ENCODE results near the gene EIF4EBP2.

EIF4EBP2 gene

GRCh38 chr10:70459774-70460490 lies 56.0 kb downstream of the EIF4EBP2 start:
- no peak for DNase-seq (ENCODE audit: low read depth in 2 of 2)

DNA sequence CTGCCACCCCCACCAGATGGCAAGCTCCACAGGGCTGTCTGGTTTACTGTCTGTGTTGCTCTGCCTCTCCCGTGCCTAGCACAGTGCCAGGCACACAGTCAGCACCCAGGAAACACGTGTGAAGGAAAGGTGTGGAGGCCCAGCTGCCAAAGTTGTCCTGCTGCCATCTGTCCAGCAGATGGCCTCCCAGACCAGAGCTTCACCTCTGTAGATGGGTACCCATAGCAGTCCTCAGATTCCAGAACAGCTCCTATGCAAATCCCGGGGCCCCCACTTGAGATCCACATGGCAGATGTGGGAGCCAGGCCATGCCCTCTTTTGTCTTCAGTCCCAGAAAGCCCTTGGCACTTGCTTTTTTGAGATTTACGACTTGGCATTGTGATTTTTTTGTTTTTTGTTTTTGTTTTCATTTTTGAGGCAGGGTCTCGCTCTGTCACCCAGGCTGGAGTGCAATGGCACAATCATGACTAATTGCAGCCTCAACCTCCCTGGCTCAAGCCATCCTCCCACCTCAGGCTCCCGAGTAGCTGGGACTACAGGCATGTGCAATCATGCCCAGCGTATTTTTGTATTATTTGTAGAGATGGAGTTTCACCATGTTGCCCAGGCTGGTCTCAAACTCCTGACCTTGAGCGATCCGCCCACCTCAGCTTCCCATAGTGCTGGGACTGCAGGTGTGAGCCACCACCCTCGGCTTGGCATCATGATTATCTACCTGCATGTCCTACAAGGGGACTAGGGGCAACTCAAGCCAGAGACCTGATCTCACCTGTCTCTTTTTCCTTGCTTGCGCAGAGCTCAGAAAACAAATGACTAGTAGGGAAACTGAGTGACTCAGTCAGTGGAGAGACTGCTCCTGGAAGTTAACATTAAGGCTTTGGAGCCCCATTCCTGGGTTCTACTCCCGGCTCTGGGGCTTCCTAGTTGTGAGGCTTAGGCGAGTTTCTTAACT lies 57.7 kb downstream of the EIF4EBP2 start:
- DNase-seq (ENCODE audit: low read depth in 2 of 2): no peak

- no peak for DNase-seq (ENCODE audit: low read depth in 2 of 2)
Measured at GRCh38 chr10:70462349-70462984, 58.5 kb downstream of the EIF4EBP2 start.

DNA sequence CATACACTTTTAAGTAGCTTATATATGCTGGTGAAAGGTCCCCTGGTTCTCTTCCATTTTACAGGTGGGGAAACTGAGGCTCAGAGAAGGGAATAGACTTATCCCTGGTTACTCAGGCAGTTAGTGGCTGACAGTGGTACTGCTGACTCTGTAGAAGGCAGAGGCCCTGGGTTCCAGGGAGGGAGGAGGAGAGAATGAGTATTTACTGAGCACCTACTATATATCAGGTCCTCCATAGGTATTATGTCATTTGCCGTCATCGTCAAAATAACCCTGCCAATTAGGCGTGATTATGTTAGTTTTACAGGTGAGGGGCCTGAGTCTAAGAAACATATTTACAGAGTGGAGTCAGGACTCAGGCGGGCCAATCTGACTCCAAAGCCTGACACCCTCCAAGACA lies 61.3 kb downstream of the EIF4EBP2 start:
- DNase-seq (ENCODE audit: low read depth in 2 of 2): no peak

DNA sequence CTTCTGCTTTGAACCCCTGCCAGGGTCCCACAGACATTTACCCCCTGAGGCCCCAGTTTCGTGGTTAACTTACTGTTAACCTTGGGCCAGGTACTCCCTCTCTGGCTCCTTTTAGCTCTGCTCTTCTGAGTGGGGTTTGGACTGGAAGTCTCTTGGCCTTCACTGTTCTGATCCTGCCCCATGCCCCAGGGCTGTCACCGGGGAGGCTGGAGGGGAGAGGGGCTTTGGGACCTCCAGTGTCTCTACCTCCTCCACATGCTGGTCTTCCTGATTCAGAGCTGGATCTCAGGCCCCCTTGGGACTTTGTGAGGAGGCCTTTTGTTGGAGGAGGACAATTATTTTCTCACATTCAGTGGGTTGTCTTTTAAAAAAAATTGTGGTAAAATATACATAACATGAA lies 61.9 kb downstream of the EIF4EBP2 start:
- no peak for DNase-seq (ENCODE audit: low read depth in 2 of 2)

DNA sequence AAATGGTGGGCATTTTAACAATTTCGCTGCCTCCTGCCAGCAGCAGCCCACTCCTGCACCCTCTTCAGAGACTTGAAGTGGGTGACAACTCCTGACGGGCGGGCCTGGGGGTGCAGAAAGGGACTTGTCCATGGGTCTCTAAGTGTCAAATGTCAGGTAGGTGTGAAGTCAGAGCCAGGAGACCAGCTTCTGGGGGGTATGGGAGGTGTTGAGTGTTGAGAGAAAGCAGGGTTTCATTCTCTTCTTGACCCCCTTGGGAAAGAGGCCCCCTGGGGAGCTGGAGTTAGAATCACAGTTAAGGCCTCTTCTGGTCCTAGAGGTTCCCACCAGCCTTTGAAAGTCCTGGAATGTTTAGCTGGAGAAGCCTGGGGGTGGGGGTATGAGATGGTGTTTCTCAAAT lies 63.0 kb downstream of the EIF4EBP2 start:
- no peak for DNase-seq (ENCODE audit: low read depth in 2 of 2)

DNA sequence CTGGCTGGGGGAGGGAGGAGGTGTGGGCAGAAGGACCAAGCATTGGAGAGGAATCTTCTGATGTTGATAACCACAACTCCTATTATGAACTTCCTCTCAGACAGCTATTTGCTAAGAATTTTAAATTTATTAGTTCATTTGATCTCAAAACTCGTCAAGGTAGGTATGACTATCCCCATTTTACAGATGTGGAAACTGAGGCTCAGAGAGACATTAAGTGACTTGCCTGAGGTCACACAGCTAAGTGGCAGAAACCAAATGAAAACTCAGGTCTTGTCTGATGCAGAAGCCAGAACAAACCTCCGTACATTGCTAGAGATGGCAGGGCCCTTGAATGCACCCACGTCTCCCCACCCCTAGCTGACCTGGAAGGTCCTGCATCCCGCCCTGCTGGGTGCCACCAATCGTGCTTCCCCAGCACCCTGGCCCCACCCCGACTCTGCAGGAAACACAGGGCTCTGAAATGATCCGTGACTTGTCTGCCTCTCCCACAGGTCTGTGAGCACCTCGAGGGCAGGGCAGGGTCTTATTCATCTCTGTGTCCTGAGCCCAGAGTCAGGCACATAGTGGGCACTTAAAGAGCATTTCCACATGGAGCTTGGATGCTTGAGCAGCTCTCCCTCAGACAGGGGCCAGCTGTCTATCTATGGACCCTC lies 69.0 kb downstream of the EIF4EBP2 start:
- no peak for DNase-seq (ENCODE audit: low read depth in 2 of 2)

DNA sequence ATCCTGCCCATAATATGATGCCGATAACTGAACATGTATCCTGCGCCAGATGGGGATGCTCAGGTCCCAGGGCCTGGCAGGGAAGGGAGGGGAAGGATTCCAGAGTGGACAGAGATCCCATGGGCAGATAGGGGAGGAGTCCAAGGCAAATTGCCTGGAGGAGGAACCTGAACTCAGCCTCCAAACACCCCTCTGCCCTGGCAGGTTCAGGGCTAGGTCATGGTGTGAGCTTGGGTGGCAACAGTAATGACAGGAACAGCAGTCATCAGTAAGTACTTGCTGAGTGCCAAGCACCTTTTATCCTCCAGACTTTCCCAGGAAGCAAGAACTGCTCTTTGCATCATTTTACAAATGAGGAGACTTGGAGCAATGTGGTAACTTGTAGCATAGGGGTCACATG lies 70.8 kb downstream of the EIF4EBP2 start:
- DNase-seq (ENCODE audit: low read depth in 2 of 2): no peak

GRCh38 chr10:70475661-70476060 lies 71.7 kb downstream of the EIF4EBP2 start:
- no peak for DNase-seq (ENCODE audit: low read depth in 2 of 2)

- no peak for DNase-seq (ENCODE audit: low read depth in 2 of 2)
Measured at GRCh38 chr10:70476249-70477035, 72.5 kb downstream of the EIF4EBP2 start.

DNA sequence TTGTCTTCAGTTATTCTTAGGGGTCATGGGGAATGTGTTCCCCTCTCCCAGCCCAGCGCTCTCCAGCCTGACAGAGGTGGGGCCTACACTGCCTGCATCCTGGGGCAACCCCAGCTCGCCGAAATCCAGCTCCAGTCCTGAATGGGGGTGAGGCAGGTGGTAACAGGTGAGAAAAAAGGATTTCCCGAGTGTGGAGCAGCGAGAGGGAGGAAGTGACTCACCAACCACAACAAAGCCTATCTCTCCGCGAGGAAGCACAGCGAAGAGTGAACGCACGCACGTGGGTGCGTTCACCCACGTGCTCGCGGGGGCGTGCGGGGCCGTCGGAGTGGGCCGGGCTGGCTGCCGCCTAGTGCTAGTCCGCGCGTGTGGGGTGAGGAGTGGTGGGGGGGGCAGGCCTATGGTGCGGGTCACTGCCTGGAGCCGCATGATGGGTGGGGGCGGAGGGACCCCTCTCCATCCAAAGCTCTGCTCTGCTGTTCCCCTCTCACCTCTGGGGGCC lies 73.8 kb downstream of the EIF4EBP2 start:
- DNase-seq (ENCODE audit: low read depth in 2 of 2): no peak
